Skin epidermis (tissue), 12 donors: ENCODE data around the gene LIMD2.

ENCODE experiments used
- H3K27ac ChIP-seq, 21 experiments: fragments of 200-600 bp; sonication (generic) in 11 of 21; one replicate each; pipeline ENCODE4 v1.5.0; 2020; ENCODE audit warnings: mild to moderate bottlenecking in 3 of 21, inconsistent platforms in 2 of 21, moderate library complexity in 2 of 21
- H3K4me3 ChIP-seq, 7 experiments: fragments of 200-600 bp; sonication (generic) in 2 of 7; one replicate each; pipeline ENCODE4 v1.5.0; 2020; ENCODE audit warnings: inconsistent platforms in 2 of 7, mild to moderate bottlenecking in 2 of 7, moderate library complexity in 1 of 7

The LIMD2 gene

GRCh38 chr17:63686138-63686685 lies 13.7 kb downstream of the LIMD2 start:
- Histone ChIP-seq H3K4me3 (no peak overlapping the region), H3K27ac (no peak overlapping the region)

GRCh38 chr17:63685578-63685977 lies 14.3 kb downstream of the LIMD2 start:
- peak overlapping the region in 1 of 21 experiments; percentile 17 for H3K27ac ChIP-seq

GRCh38 chr17:63685041-63685440 lies 14.9 kb downstream of the LIMD2 start:
- H3K27ac ChIP-seq = peak overlapping the region in 1 of 21 experiments; percentile 17
- no peak overlapping the region for H3K4me3 ChIP-seq

More at GRCh38 chr17:63685578-63685977, 14.3 kb downstream of the LIMD2 start:
- H3K4me3 ChIP-seq = no peak overlapping the region

GRCh38 chr17:63682981-63683380 lies 16.9 kb downstream of the LIMD2 start:
- Histone ChIP-seq H3K4me3 (no peak overlapping the region), H3K27ac (peak overlapping the region in 1 of 21 experiments; percentile 38)

GRCh38 chr17:63682441-63682840 lies 17.5 kb downstream of the LIMD2 start:
- Histone ChIP-seq H3K27ac (peak overlapping the region in 1 of 21 experiments; percentile 38), H3K4me3 (no peak overlapping the region)

GRCh38 chr17:63681530-63681929 lies 18.4 kb downstream of the LIMD2 start:
- Histone ChIP-seq H3K4me3 (no peak overlapping the region), H3K27ac (peak overlapping the region in 3 of 21 experiments; percentile 18 to 41 (median 22))

- no peak overlapping the region for H3K4me3 ChIP-seq
- peak overlapping the region in 1 of 21 experiments; percentile 41 for H3K27ac ChIP-seq
These were observed 19.2 kb downstream of the LIMD2 start for GRCh38 chr17:63680700-63681099.

GRCh38 chr17:63679214-63679613 lies 20.7 kb downstream of the LIMD2 start:
- Histone ChIP-seq H3K27ac (no peak overlapping the region), H3K4me3 (no peak overlapping the region)

GRCh38 chr17:63676584-63676983 lies 23.3 kb downstream of the LIMD2 start:
- Histone ChIP-seq H3K27ac (peak overlapping the region in 3 of 21 experiments; percentile 1 to 75 (median 2)), H3K4me3 (no peak overlapping the region)

GRCh38 chr17:63675607-63676546 lies 24.0 kb downstream of the LIMD2 start:
- Histone ChIP-seq H3K27ac (peak overlapping the region in 18 of 21 experiments; percentile 20 to 80 (median 52)), H3K4me3 (no peak overlapping the region)

- H3K4me3 ChIP-seq = no peak overlapping the region
- peak overlapping the region in 17 of 21 experiments; percentile 20 to 80 (median 52) for H3K27ac ChIP-seq
These were observed 24.7 kb downstream of the LIMD2 start for GRCh38 chr17:63675231-63675606.

- H3K4me3 ChIP-seq = no peak overlapping the region
- H3K27ac ChIP-seq = peak overlapping the region in 1 of 21 experiments; percentile 6
These were observed 27.1 kb downstream of the LIMD2 start for GRCh38 chr17:63672856-63673255.

GRCh38 chr17:63665527-63666214 lies 34.3 kb downstream of the LIMD2 start:
- H3K4me3 ChIP-seq = no peak overlapping the region
- peak overlapping the region in 8 of 21 experiments; percentile 3 to 58 (median 37) for H3K27ac ChIP-seq

GRCh38 chr17:63659850-63660249 lies 40.1 kb downstream of the LIMD2 start:
- Histone ChIP-seq H3K4me3 (no peak overlapping the region), H3K27ac (no peak overlapping the region)

- Histone ChIP-seq H3K27ac (no peak overlapping the region), H3K4me3 (no peak overlapping the region)
These were observed 41.6 kb downstream of the LIMD2 start for GRCh38 chr17:63658366-63658765.

GRCh38 chr17:63657786-63658185 lies 42.1 kb downstream of the LIMD2 start:
- no peak overlapping the region for H3K27ac ChIP-seq

GRCh38 chr17:63653050-63653449 lies 46.9 kb downstream of the LIMD2 start:
- no peak overlapping the region for H3K4me3 ChIP-seq

More at GRCh38 chr17:63657786-63658185, 42.1 kb downstream of the LIMD2 start:
- no peak overlapping the region for H3K4me3 ChIP-seq

GRCh38 chr17:63652106-63652505 lies 47.8 kb downstream of the LIMD2 start:
- no peak overlapping the region for H3K27ac ChIP-seq
- no peak overlapping the region for H3K4me3 ChIP-seq

More at GRCh38 chr17:63653050-63653449, 46.9 kb downstream of the LIMD2 start:
- no peak overlapping the region for H3K27ac ChIP-seq

GRCh38 chr17:63649813-63650212 lies 50.1 kb downstream of the LIMD2 start:
- Histone ChIP-seq H3K4me3 (no peak overlapping the region), H3K27ac (no peak overlapping the region)

- Histone ChIP-seq H3K4me3 (no peak overlapping the region), H3K27ac (peak overlapping the region in 1 of 21 experiments; percentile 39)
These were observed 52.0 kb downstream of the LIMD2 start for GRCh38 chr17:63647936-63648335.
